ENCODE data around the gene DUSP15.
"Not testable (repeated sequence)": the region's sequence is repeated elsewhere in the genome, so short reads cannot be mapped to it uniquely, and the experiment has no call there.

DUSP15 gene

DNA sequence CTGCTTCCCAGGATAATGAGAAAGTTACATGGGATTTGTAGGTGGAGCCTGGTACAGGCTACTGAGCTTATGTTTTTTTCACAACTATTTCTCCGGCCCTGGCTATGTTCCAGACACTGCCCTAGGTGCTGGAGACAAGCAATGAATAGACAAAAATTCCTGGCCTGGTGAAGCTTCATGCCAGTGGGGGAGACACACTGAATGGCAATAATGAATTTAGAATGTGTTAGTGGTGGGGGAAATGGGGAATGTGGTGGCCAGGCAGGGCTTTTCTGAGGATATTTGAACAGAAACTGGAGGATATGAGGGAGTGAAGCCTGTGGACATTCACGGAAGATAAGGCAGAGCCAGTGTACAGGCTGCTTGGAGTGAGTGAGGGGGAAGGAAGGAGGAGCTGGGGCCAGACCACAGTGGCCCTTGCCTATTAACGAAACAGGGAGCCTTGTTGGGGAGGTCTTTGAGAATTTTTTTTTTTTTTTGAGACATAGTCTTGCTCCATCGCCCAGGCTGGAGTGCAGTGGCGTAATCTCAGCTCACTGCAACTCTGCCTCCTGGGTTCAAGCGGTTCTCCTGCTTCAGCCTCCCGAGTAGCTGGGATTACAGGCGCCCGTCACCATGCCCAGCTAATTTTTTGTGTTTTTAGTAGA lies 31.6 kb downstream of the DUSP15 start:
- no peak for DNase-seq

DNA sequence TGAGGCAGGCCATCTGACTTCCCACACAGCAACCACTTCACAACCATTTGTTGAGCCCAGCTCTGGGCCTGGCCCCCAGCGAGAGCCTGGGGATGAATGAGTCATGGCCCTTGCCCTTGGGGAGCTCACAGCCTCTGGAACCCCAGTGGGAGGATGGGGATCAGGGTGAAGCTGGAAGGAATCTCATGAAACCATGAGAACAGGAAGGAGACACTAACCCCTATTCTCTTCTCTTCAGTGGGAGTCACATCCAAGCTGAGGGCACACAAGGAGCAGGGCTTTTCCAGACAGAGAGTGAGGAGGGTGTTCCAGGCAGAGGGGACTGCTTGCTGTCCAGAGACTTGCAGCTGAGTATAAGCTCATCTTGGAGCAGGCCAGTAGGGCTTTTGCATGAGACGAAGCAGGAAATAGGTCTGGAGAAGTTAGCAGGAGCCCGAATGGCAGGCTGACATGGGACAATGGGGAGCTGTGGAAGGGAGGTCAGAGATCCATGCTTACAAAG lies 32.4 kb downstream of the DUSP15 start:
- peak; percentile 73 to 83 (median 79) for DNase-seq

DNA sequence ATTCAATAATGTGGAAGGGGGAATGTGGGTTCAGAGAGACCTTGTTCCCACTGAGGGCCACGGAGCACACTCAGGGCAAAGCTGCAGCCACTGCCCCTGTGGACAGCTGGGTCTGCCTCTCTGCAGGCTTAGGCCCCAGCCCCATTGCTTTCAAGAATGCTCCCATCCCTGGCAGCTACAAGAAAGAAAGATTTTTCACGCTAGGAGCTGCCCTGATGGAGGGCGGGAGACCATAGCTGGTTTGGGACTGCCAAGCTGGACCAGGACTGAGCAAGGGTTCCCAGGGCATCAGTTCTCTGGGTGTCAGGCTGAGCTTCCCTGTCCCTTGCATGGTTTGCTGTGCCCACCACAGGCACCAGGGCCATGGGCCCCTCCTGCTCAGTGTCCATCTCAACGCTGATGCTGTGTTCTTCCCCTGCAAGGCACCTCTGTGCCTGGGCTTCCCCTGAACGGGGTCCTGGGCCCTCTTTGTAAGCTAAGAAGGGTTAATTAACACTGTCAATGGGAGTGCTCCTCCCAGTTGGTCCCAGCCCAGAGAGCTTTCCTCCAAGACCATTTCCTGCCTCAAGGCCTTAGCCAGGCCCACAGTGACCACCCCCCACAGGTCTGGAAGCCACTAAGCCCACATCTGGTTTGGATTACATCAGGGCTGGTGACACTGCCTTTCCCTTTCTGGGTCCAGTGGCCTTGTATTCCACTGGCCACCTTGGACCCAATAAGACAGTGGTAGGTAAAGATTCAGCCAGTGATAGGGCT lies 33.3 kb downstream of the DUSP15 start:
- no peak for DNase-seq

DNA sequence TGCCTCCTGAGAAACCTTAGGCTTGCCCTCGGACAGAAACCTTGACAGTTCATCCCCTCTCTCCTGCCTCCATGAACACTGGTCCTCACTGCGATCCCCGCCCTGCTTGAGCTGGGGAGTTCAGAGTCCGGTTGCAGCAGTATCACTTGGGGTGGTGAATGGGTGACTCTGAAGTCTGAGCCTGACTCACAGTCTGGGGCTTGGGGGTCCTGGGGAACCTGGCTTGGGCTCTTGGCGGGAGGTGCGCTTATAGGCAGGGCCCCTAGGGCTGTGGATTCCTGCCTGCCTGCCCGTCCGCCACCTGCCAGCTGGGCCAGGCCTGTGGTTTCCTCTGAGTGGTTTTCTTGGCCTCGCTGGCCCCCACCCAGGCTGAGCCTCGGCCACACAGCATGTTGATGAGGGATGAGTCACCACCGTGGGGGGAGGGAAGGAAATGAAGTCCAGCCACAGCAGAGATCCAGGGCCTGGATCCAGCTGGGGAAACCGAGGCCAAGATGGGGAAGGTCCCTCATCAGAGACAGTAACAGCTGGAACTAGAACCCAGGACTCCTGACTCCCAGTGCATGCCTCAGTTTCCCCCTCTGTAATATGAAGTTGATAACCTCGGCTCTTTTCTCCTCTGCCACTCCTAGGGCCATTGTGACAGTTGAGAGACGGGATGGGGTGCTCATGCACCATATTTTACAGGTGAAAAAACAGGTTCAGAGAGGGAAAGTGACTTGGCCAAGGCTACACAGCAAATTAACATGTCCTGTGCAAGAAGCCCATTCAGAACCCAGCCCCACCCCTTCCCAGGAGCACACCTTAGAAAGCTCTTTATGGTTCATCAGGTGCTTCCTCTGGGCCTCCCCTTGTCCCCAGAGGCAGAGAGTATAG lies 34.1 kb downstream of the DUSP15 start:
- DNase-seq = peak; percentile 82 to 91 (median 87)

- DNase-seq = no peak
These were observed 34.8 kb downstream of the DUSP15 start for GRCh38 chr20:31835554-31835953.

GRCh38 chr20:31833931-31834521 lies 36.3 kb downstream of the DUSP15 start:
- no peak for DNase-seq

GRCh38 chr20:31833130-31833930 lies 37.0 kb downstream of the DUSP15 start:
- DNase-seq = peak; percentile 74 to 82 (median 75)

GRCh38 chr20:31831771-31832306 lies 38.5 kb downstream of the DUSP15 start:
- no peak for DNase-seq

DNA sequence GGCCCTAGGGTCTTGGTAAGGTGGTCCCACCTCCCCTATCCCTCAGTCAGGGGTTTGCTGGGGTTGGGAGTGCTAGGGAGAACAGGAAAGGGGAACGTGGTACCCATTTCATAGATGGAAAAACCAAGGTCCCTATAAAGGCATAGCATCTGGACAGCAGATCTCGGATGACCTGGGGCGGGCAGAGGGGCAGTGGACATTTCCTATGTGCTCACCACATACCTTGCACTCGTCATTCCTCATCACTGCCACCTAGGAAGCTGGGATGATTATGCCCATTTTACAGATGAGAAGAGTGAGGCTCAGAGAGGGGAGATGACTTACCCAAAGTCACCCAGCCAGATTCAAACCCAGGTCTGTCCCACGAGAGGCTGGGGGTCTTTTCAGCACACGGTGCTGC lies 39.1 kb downstream of the DUSP15 start:
- DNase-seq = no peak

GRCh38 chr20:31830406-31830981 lies 39.8 kb downstream of the DUSP15 start:
- no peak for DNase-seq

DNA sequence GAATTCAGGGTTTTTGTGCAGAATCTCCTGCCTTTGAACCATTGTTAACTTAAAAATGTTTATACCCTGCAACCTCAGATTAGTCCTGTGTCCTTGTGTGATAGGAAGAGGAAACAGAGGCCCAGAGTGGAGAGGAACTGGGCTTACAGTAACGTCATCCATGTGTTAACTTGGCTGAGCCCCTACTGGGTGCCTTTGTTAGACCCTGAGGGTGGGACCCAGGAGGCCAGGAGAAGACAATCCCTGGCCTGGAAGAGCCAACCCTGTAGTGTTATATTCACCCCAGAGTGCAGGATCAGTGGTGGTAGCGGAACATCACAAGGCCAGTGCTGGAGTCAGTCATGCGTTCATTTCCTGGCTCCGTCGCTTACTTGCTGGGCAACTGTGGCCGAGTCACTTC lies 40.6 kb downstream of the DUSP15 start:
- DNase-seq = no peak

GRCh38 chr20:31828016-31828415 lies 42.3 kb downstream of the DUSP15 start:
- not testable (repeated sequence) for DNase-seq

DNA sequence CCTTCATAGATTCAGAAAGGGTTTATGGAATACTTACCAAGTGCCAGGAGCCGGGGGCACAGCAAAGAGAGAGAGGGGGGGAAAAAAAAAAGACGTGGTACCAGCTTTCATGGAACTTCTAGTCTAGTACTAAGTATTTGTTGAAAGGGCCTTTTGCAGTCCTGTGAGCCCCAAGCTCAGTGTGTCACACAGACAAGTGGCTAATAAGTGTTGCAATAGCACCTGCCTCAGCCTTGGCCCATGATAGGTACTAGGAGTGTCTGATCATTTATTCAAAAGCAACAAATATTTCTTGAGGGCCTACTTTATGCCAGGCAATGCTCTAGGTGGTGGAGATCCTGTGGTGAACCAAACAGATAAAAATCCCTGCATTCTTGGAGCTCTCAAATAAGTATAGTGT lies 43.3 kb downstream of the DUSP15 start:
- no peak for DNase-seq

- DNase-seq = no peak
These were observed 44.3 kb downstream of the DUSP15 start for GRCh38 chr20:31826074-31826473.

GRCh38 chr20:31824554-31825313 lies 45.6 kb downstream of the DUSP15 start:
- DNase-seq = no peak

- DNase-seq = no peak
These were observed 46.2 kb downstream of the DUSP15 start for GRCh38 chr20:31824125-31824485.

- peak in 1 of 3 donors; percentile 31 for DNase-seq
These were observed 46.8 kb downstream of the DUSP15 start for GRCh38 chr20:31823360-31824124.

- DNase-seq = peak; percentile 62 to 83 (median 75)
These were observed 47.7 kb downstream of the DUSP15 start for GRCh38 chr20:31822421-31823330.

GRCh38 chr20:31821427-31821826 lies 48.9 kb downstream of the DUSP15 start:
- DNase-seq = peak in 1 of 3 donors; percentile 34

Measured in suppressor macrophage treated with lipopolysaccharide for 1 hour (primary cell).